GM12878 (cell line): ENCODE results near the gene ZSCAN20. TPM values are rescaled to one million over a fixed set of nuclear protein-coding genes. Genes with fewer than 3 reads are reported as not detected.
A peak's percentile ranks its signal among the peaks of the same experiment; 100 is the strongest.

Experiments used
- ATAC-seq: fragments of 200-7000 bp; cut with Tn5 transposase; 3 replicates; pipeline ENCODE4 v1.9.1; 2020; ENCODE audit warnings: mild to moderate bottlenecking, moderate library complexity
- BruUV-seq: library from RNA; stranded (reverse); fragments of 400-500 nt; replicated peaks from 2 replicates; lab custom pipeline; 2021; lab: Mats Ljungman, UMichigan
- CTCF ChIA-PET: fragments of 300-600 bp; sonication (Branson Sonifier 250); formaldehyde crosslinking; extraction: SDS; loops from one replicate; lab custom pipeline; 2021; ENCODE audit warnings: inconsistent platforms; lab: Yijun Ruan, JAX
- POLR2A ChIA-PET: fragments of 350-600 bp; formaldehyde crosslinking; extraction: SDS; loops from one replicate; lab custom pipeline; 2021; ENCODE audit warnings: inconsistent platforms; lab: Charles Lee
- RAD21 ChIA-PET: fragments of 300-600 bp; sonication (Branson Sonifier 250); formaldehyde crosslinking; loops from one replicate; lab custom pipeline; 2023; ENCODE audit warnings: antibody characterized with exemption; ENCODE audit not compliant: unreplicated experiment; lab: Charles Lee
- SMC1A ChIA-PET: fragments of 300-600 bp; sonication (Branson Sonifier 250); formaldehyde crosslinking; loops from one replicate; lab custom pipeline; 2023; ENCODE audit not compliant: unreplicated experiment, uncharacterized antibody; lab: Charles Lee
- DNase-seq: peaks from one replicate; pipeline ENCODE4 v3.0.0-alpha.2; 2011; ENCODE audit warnings: low read depth, low spot score
- FAIRE-seq: peaks from 3 replicates; lab custom pipeline; 2011; peaks lifted over from hg19 to GRCh38; lab: Jason Lieb, UNC
- H2AFZ ChIP-seq: 2 replicates; pipeline ENCODE4 v1.6.0; 2011; ENCODE audit warnings: low read depth, low read length, control low read depth; ENCODE audit not compliant: control insufficient read depth
- H3K27ac ChIP-seq: 2 replicates; pipeline ENCODE4 v1.5.1; 2011; ENCODE audit warnings: control low read depth; ENCODE audit not compliant: control insufficient read depth, insufficient read depth
- H3K27me3 ChIP-seq, 2 experiments: replicated peaks in 1 of 2; 2 replicates each; pipeline versions ENCODE4 v1.6.0 to v1.6.1; 2011; ENCODE audit warnings: low read length in 1 of 2; ENCODE audit not compliant: control insufficient read depth in 2 of 2, insufficient read depth in 2 of 2
- H3K36me3 ChIP-seq, 2 experiments: 2 replicates each; pipeline ENCODE4 v1.5.1; 2011; ENCODE audit warnings: low read length in 1 of 2; ENCODE audit not compliant: control insufficient read depth in 2 of 2, insufficient read depth in 2 of 2
- H3K4me1 ChIP-seq: 2 replicates; pipeline ENCODE4 v1.6.1; 2011; ENCODE audit warnings: mild to moderate bottlenecking, low read length, moderate library complexity, mixed read lengths; ENCODE audit not compliant: control insufficient read depth, insufficient read depth
- H3K4me2 ChIP-seq: 2 replicates; pipeline ENCODE4 v1.6.0; 2011; ENCODE audit warnings: control low read depth; ENCODE audit not compliant: control insufficient read depth, insufficient read depth
- H3K4me3 ChIP-seq: fragments of 200-600 bp; sonication (generic); 2 replicates; pipeline ENCODE4 v1.5.1; 2016
- H3K79me2 ChIP-seq: 2 replicates; pipeline ENCODE4 v1.6.0; 2011; ENCODE audit warnings: low read length; ENCODE audit not compliant: control insufficient read depth, insufficient read depth
- H3K9ac ChIP-seq: 2 replicates; pipeline ENCODE4 v1.8.0; 2011; ENCODE audit warnings: low read length, control low read depth, mixed read lengths; ENCODE audit not compliant: control insufficient read depth, insufficient read depth
- H3K9me3 ChIP-seq: replicated peaks from 3 replicates; pipeline ENCODE4 v1.5.1; 2011; ENCODE audit warnings: mild to moderate bottlenecking, low read length; ENCODE audit not compliant: control insufficient read depth, insufficient read depth
- H4K20me1 ChIP-seq: 2 replicates; pipeline ENCODE4 v1.6.0; 2011; ENCODE audit not compliant: control insufficient read depth, insufficient read depth
- SPI1 ChIP-seq: IDR thresholded peaks from 2 replicates; pipeline ENCODE4 v1.6.1; 2011; ENCODE audit warnings: low read depth, mild to moderate bottlenecking, low read length, moderate library complexity, borderline replicate concordance; ENCODE audit not compliant: insufficient read depth
- ZNF384 ChIP-seq: IDR thresholded peaks from 2 replicates; pipeline ENCODE4 v1.6.1; 2012; ENCODE audit warnings: low read depth, mild to moderate bottlenecking, low read length, improper control_type of control experiment, borderline replicate concordance
- ZSCAN29 ChIP-seq: fragments of 450-650 bp; IDR thresholded peaks from 2 replicates; pipeline ENCODE4 v1.6.1; 2017; ENCODE audit warnings: mild to moderate bottlenecking, moderate library complexity
- WGBS: methylation state at CpG from one replicate; pipeline ENCODE4 v1.1.6; 2016; ENCODE audit warnings: low lambda C conversion rate; ENCODE audit not compliant: insufficient replicate concordance, insufficient coverage; ENCODE audit errors: missing lambda C conversion rate; 5-methylcytosine and 5-hydroxymethylcytosine counted together
- in situ Hi-C: fragments of 300-500 bp; cut with MboI; formaldehyde crosslinking; loops from 9 replicates; pipeline ENCODE4 v1.14.3; 2018; ENCODE audit warnings: mixed read lengths
- intact Hi-C: fragments of 100-400 bp; cut with micrococcal nuclease; formaldehyde crosslinking; loops from one replicate; pipeline ENCODE4 v1.14.2; 2022; ENCODE audit not compliant: unreplicated experiment
- polyA plus RNA-seq, 11 experiments: library from polyadenylated mRNA; depleted of rRNA in 4 of 11; unstranded in 6 of 11; stranded (reverse) in 5 of 11; fragments of >200 nt; fragmentation: Nextera tagmentation in 4 of 11; fragmentation: Illumina TruSeq in 1 of 11; extraction: Ambion mirVana in 4 of 11; extraction: Trizol in 1 of 11; gene quantifications; 1 replicate in 1 of 11; 2 replicates in 10 of 11; pipeline versions ENCODE4 v1.2.1 to v1.2.3, GENCODE V29; 2011 to 2016; ENCODE audit warnings: inconsistent platforms in 2 of 11, missing spikeins in 2 of 11, low read depth in 1 of 11
- total RNA-seq, 4 experiments: library from RNA; depleted of rRNA in 3 of 4; stranded (reverse); fragments of >200 nt in 3 of 4; fragmentation: Illumina TruSeq in 1 of 4; extraction: Trizol in 1 of 4; gene quantifications; 2 replicates each; pipeline versions ENCODE4 v1.2.1 to v1.2.3, GENCODE V29; 2013 to 2021
- TF ChIP-seq, protein P1 (sequence below): fragments of 450-650 bp; IDR thresholded peaks from 2 replicates; pipeline ENCODE4 v1.6.1; 2016; ENCODE audit warnings: mild to moderate bottlenecking, moderate library complexity, borderline replicate concordance

ZSCAN20 gene
- total and polyA plus RNA-seq, 10 of the 15 experiments (the other 5 are each of a cell fraction or from before 2014, with no cell fraction given): 0.35 to 5.1 (median 2.4) TPM

DNA sequence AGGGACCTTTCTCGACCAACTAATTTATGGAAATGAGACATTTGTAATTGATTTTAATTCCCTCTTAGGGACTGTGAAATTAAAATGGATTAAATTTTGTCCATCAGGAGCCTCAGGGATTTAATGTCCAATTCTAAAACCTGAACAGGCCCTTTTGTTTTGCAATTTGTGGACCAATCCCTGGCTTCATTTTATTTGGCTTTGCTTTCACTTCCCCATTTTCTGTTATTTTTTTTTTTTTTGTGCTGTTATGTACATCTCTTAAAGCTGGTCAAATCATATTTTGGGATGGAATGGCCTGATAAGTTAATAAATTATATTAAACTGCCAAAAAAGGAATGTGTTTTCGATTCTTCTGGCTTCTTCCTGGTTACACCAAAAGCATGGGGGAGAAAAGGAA, 28.9 kb downstream of the ZSCAN20 start:
- H3K9me3 ChIP-seq: peaks cover 2% of the 10 kb centered on the region; the same call in 2 of the 3 replicates
- FAIRE-seq: no peak
- no peak overlapping the region for H3K4me2 ChIP-seq
- ChIA-PET RAD21 (no interaction called here), POLR2A (no interaction called here), CTCF (interaction anchor here (0.6 kb wide), 1 partner anchor 1483 kb away, joined by 3 read pairs; no protein-coding TSS in a partner anchor), SMC1A (no interaction called here)
- H3K79me2 ChIP-seq: no peaks in the 10 kb centered on the region
- TF ChIP-seq, protein P1, sequence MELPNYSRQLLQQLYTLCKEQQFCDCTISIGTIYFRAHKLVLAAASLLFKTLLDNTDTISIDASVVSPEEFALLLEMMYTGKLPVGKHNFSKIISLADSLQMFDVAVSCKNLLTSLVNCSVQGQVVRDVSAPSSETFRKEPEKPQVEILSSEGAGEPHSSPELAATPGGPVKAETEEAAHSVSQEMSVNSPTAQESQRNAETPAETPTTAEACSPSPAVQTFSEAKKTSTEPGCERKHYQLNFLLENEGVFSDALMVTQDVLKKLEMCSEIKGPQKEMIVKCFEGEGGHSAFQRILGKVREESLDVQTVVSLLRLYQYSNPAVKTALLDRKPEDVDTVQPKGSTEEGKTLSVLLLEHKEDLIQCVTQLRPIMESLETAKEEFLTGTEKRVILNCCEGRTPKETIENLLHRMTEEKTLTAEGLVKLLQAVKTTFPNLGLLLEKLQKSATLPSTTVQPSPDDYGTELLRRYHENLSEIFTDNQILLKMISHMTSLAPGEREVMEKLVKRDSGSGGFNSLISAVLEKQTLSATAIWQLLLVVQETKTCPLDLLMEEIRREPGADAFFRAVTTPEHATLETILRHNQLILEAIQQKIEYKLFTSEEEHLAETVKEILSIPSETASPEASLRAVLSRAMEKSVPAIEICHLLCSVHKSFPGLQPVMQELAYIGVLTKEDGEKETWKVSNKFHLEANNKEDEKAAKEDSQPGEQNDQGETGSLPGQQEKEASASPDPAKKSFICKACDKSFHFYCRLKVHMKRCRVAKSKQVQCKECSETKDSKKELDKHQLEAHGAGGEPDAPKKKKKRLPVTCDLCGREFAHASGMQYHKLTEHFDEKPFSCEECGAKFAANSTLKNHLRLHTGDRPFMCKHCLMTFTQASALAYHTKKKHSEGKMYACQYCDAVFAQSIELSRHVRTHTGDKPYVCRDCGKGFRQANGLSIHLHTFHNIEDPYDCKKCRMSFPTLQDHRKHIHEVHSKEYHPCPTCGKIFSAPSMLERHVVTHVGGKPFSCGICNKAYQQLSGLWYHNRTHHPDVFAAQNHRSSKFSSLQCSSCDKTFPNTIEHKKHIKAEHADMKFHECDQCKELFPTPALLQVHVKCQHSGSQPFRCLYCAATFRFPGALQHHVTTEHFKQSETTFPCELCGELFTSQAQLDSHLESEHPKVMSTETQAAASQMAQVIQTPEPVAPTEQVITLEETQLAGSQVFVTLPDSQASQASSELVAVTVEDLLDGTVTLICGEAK: no peak
- TF ChIP-seq ZSCAN29 (no peak), SPI1 (peak; percentile 85), ZNF384 (peak; percentile 58; the same call in 1 of the 2 replicates)
- in situ Hi-C loops (no loop called here), intact Hi-C loops (no loop called here)
- H2AFZ ChIP-seq: no peak overlapping the region
- H4K20me1 ChIP-seq: no peaks in the 10 kb centered on the region
- no TSS peak for BruUV-seq
- no peaks in the 10 kb centered on the region for H3K4me1 ChIP-seq
- no peak overlapping the region for H3K4me3 ChIP-seq
- WGBS: 0% methylated on average over 2 of the region's 2 CpGs
- no peaks in the 10 kb centered on the region for H3K36me3 ChIP-seq
- H3K27ac ChIP-seq: no peak overlapping the region
- H3K9ac ChIP-seq: no peak overlapping the region
- no peaks in the 10 kb centered on the region for H3K27me3 ChIP-seq
- no peak for DNase-seq
- no peak for ATAC-seq
